Measurements from ENCODE around the gene SLMAP. TPM values are rescaled to one million over a fixed set of nuclear protein-coding genes. Genes with fewer than 3 reads are reported as not detected.

The SLMAP gene
- total RNA-seq, 6 donors from 2014 or later, result 53.4 to 104 (median 68.4) TPM

GRCh38 chr3:57756528-57757401 is 656 bp downstream of the SLMAP start:
- Histone ChIP-seq H3K27ac (peak overlapping the region; percentile 86 to 96 (median 92)), H3K4me1 (peaks cover 29 to 51% (median 34%) of the 10 kb centered on the region in 4 donors), H3K4me3 (peak overlapping the region; percentile 85 to 97 (median 94)), H3K9me3 (no peaks in the 10 kb centered on the region), H3K27me3 (no peaks in the 10 kb centered on the region), H3K36me3 (peaks cover 0 to 4% (median 2%) of the 10 kb centered on the region in 4 donors)
- TF ChIP-seq EP300 (IDR thresholded peaks at IDR 0.05) (no peak), POLR2A (IDR thresholded peaks at IDR 0.05) (peak in 1 of 4 donors; percentile 4), POLR2AphosphoS5 (IDR thresholded peaks at IDR 0.05) (peak in 1 of 2 donors; percentile 22)
- TF ChIP-seq, protein P1, sequence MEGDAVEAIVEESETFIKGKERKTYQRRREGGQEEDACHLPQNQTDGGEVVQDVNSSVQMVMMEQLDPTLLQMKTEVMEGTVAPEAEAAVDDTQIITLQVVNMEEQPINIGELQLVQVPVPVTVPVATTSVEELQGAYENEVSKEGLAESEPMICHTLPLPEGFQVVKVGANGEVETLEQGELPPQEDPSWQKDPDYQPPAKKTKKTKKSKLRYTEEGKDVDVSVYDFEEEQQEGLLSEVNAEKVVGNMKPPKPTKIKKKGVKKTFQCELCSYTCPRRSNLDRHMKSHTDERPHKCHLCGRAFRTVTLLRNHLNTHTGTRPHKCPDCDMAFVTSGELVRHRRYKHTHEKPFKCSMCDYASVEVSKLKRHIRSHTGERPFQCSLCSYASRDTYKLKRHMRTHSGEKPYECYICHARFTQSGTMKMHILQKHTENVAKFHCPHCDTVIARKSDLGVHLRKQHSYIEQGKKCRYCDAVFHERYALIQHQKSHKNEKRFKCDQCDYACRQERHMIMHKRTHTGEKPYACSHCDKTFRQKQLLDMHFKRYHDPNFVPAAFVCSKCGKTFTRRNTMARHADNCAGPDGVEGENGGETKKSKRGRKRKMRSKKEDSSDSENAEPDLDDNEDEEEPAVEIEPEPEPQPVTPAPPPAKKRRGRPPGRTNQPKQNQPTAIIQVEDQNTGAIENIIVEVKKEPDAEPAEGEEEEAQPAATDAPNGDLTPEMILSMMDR (IDR thresholded peaks at IDR 0.05), result no peak
- WGBS, 2 donors, result 0 to 1% methylated on average over 6 to 55 of the region's 84 CpGs
- ATAC-seq (ENCODE audit: low FRiP score in 2 of 2) (peak; percentile 44 to 71), DNase-seq (peak; percentile 51 to 90)

DNA sequence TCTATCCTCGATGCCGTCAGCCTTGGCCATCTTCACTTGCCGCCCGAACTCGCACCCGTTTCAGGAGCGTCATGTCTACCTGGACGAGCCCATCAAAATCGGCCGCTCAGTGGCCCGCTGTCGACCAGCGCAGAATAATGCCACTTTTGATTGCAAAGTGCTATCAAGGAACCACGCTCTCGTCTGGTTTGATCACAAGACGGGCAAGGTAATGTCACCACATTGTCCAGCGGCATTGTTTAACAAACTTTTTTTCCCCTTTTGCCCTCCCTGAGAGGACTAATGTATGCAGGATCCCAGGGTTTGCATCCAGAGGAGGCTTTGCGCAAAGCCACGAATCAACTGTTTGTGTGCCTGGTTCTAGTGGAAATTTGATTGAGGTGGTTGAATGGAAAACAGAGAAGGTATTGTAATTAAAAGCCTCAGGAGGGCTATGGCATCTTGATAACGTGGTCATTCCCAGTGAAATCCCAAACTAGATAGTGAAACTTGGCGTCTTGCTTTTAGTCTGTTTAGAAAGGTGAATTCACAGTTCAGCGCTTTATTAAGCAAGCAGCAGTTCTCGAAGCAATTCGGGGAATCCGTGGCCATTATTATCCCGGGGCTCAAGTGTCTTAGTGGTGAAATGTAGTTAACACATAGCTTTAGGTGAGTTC is 1.7 kb downstream of the SLMAP start:
- peak overlapping the region in 1 of 4 donors; percentile 1 for H3K27ac ChIP-seq
- peak; percentile 29 to 34 for DNase-seq

DNA sequence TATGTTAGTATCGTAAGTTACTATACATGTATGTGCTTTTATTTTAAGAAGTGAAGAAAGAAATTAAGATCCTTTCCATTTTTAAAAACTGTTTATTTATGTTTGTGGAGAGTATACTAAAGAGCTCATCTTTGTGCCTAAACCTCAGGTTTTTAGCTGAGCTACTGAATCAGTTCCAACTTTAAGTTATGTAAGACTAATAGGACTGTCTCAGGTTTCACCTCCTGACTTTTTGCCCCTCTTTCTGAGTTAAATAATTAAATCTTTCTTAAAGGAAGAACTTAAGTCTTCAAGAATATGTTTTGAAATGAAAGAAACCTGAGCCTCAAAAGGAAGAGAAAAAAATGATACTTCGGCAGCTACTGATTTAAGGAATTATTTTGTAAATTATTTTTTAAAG is 2.6 kb downstream of the SLMAP start:
- DNase-seq (no peak), ATAC-seq (ENCODE audit: low FRiP score in 2 of 2) (no peak)
- Histone ChIP-seq H3K27me3 (no peaks in the 10 kb centered on the region), H3K9me3 (no peaks in the 10 kb centered on the region), H3K36me3 (peaks cover 0 to 4% (median 2%) of the 10 kb centered on the region in 4 donors), H3K4me1 (peaks cover 29 to 69% (median 38%) of the 10 kb centered on the region in 4 donors), H3K4me3 (peak overlapping the region in 1 of 4 donors; percentile 85), H3K27ac (no peak overlapping the region)
- 77 to 78% methylated on average over 2 of the region's 2 CpGs for WGBS, 2 donors
- TF ChIP-seq, protein P1 (IDR thresholded peaks at IDR 0.05), result no peak
- TF ChIP-seq POLR2A (IDR thresholded peaks at IDR 0.05) (no peak), POLR2AphosphoS5 (IDR thresholded peaks at IDR 0.05) (no peak), EP300 (IDR thresholded peaks at IDR 0.05) (no peak)

More for the DNA sequence above, 1.7 kb downstream of the SLMAP start:
- peaks cover 0 to 4% (median 2%) of the 10 kb centered on the region in 4 donors for H3K36me3 ChIP-seq
- TF ChIP-seq POLR2AphosphoS5 (IDR thresholded peaks at IDR 0.05) (no peak), POLR2A (IDR thresholded peaks at IDR 0.05) (no peak), EP300 (IDR thresholded peaks at IDR 0.05) (no peak)
- TF ChIP-seq, protein P1 (IDR thresholded peaks at IDR 0.05), result no peak
- H3K4me1 ChIP-seq, result peaks cover 29 to 60% (median 35%) of the 10 kb centered on the region in 4 donors
- ATAC-seq (ENCODE audit: low FRiP score in 2 of 2), result no peak
- H3K9me3 ChIP-seq, result no peaks in the 10 kb centered on the region
- H3K4me3 ChIP-seq, result peak overlapping the region; percentile 85 to 97 (median 94)
- WGBS, 2 donors, result 51 to 66% methylated on average over 25 to 26 of the region's 26 CpGs
- no peaks in the 10 kb centered on the region for H3K27me3 ChIP-seq

DNA sequence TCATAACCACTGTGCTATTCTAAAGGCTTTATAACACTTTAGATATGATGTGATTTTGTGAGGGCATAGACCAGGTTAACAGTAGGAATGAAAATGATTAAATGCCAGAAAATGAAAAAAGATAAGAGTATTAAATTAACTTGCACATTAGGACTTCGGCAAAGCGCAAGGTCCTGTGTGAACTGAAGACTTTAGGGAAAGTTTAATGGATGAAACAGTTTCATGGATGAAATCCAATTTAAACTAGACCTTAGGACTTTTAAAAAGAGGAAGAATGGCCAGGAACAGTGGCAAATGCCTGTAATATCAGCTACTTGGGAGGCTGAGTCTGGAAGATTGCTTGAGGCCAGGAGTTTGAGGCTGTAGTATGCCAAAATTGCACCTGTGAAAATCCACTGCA is 8.7 kb downstream of the SLMAP start:
- no peak for DNase-seq

More for the DNA sequence above, 8.7 kb downstream of the SLMAP start:
- Histone ChIP-seq H3K36me3 (peaks cover 0 to 3% (median 0%) of the 10 kb centered on the region in 4 donors), H3K4me1 (peaks cover 9 to 40% (median 15%) of the 10 kb centered on the region in 4 donors), H3K27ac (no peak overlapping the region), H3K4me3 (no peak overlapping the region), H3K9me3 (no peaks in the 10 kb centered on the region), H3K27me3 (no peaks in the 10 kb centered on the region)
- 93 to 94% methylated on average over 2 of the region's 2 CpGs for WGBS, 2 donors
- ATAC-seq (ENCODE audit: low FRiP score in 2 of 2), result no peak
- TF ChIP-seq EP300 (IDR thresholded peaks at IDR 0.05) (no peak), POLR2AphosphoS5 (IDR thresholded peaks at IDR 0.05) (no peak), POLR2A (IDR thresholded peaks at IDR 0.05) (no peak)
- TF ChIP-seq, protein P1 (IDR thresholded peaks at IDR 0.05), result no peak

All from upper lobe of left lung (tissue), 6 donors.